AG09309 (cell line): ENCODE measurements around the gene BNC2.
"Not testable (repeated sequence)": the region's sequence is repeated elsewhere in the genome, so short reads cannot be mapped to it uniquely, and the experiment has no call there.

Experiments
- DNase-seq: peaks from one replicate; pipeline ENCODE4 v3.0.0-alpha.2; 2010; ENCODE audit warnings: low read depth
- H3K4me3 ChIP-seq: 2 replicates; pipeline ENCODE4 v1.5.1; 2011; ENCODE audit warnings: mild to moderate bottlenecking, low read depth, low read length, moderate library complexity; ENCODE audit not compliant: control insufficient read depth
- TF ChIP-seq, protein P1 (sequence below): IDR thresholded peaks from 2 replicates; pipeline ENCODE4 v1.5.1; 2011; ENCODE audit warnings: mild to moderate bottlenecking, low read depth, low read length, inconsistent platforms; ENCODE audit not compliant: insufficient read depth, control insufficient read depth; ENCODE audit errors: missing control alignments

Gene BNC2

DNA sequence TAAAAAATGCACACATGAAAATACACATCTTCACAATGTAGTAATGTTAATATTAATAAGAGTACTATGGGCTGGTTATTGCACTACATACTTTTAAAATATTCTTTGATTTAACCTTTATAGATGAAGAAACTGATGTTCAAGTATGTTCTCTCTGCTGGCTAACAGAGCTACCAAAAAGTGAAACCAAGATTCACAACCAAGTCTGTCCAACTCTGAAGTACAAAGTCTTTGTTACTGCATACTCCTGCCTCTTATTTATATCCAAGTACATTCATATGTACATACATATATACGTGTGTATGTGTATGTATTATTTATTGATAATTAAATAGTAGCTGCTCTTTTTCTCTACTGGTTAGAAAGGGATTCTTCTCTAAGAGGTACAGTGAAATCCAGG lies 325.6 kb downstream of the BNC2 start:
- TF ChIP-seq, protein P1, sequence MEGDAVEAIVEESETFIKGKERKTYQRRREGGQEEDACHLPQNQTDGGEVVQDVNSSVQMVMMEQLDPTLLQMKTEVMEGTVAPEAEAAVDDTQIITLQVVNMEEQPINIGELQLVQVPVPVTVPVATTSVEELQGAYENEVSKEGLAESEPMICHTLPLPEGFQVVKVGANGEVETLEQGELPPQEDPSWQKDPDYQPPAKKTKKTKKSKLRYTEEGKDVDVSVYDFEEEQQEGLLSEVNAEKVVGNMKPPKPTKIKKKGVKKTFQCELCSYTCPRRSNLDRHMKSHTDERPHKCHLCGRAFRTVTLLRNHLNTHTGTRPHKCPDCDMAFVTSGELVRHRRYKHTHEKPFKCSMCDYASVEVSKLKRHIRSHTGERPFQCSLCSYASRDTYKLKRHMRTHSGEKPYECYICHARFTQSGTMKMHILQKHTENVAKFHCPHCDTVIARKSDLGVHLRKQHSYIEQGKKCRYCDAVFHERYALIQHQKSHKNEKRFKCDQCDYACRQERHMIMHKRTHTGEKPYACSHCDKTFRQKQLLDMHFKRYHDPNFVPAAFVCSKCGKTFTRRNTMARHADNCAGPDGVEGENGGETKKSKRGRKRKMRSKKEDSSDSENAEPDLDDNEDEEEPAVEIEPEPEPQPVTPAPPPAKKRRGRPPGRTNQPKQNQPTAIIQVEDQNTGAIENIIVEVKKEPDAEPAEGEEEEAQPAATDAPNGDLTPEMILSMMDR: no peak

DNA sequence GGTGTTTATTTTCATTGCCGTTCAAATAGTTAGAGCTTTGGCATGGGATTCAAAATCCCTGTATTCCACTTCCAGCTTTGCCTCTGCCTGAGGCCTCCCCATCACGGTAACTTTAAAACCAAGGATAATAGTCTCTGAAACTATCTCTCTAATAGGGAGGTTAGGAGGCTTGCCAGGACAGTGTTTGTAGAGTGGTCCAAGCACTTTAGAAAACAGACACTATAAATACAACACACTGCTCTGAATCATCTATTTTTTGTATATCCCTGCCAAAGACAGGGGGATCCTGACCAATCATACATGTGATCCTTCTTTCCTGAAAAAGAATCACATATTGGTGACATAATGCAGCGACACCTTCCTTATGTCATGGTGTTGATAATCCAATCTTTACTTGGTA lies 326.8 kb downstream of the BNC2 start:
- H3K4me3 ChIP-seq: no peak overlapping the region
- TF ChIP-seq, protein P1: no peak
- no peak for DNase-seq

More for the DNA sequence above, 325.6 kb downstream of the BNC2 start:
- DNase-seq: no peak
- no peak overlapping the region for H3K4me3 ChIP-seq

DNA sequence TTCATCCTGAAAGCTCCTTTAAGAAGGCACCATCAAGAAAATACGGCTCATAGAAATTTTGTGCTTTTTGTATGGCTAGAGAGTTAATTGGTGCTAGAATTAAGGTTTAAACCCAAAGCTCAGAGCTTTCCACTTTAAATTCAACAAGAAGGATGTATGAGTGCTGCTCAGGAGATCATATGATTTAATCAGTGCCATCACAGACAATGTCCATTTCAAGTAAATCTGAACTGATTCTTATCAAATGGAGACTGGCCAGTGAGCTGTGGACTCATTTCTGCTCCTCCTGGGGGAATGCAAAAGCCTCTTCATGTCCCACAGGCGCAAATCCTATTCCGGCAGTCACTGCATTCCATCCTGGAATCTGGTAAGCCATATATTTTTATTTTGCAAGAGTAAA lies 327.2 kb downstream of the BNC2 start:
- TF ChIP-seq, protein P1: no peak
- no peak for DNase-seq
- no peak overlapping the region for H3K4me3 ChIP-seq

DNA sequence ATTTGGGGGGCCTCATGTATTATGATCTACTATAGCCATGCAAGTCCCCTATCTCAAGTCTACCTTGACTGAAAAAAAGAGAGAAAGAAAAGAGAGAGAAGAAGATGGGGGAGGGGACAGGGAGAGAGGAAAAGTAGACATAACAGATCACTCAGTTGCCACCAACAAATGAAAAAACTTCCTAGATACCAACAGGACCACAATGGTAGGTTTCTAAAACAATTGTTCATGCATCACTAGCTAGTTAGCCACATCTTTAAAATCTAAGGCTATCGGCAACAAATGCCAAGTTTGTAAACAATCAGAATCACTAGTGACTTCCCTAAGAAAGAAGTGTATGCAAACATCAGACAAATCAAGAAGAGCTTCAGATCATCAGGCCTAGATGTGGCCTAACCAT lies 328.2 kb downstream of the BNC2 start:
- no peak for DNase-seq
- no peak overlapping the region for H3K4me3 ChIP-seq

DNA sequence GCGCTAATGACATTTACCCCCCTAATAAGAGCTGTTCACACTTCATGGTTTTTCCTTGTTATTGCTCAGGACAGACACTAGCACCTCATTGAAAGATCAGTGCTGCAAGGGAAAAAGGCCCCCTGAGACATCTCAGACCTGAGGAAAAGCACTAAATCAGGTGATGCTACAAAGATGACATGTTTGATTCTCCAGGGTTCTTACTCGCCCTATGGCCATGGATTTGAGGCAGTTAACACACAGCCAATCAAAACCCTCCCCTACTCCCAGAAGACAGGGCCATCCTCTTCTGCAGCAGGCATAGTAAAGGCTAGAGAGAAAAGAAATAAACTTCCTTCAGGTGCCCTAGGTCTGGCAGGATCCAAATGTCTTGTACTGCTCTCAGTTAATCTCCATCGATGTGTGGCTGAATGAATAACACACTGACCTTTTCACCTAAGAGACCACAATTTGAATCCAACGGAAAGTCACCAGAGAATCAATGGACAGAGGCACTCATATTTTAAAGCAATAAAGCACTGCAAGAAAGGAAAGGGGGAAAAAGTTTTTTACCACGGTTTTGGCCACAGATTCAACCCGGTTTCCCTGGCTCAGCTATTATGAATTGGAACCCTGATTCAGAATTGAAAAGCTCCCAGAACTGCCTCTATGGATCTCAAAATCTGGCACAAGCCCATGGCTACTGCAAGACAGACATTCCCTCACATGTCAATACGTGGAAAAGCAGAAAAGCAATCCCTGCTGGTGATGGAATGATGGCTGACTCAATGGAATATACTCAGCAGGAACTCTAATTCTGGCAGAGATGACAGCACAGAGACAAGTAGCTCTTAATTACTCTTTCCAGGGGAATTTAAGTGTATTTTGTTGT lies 329.5 kb downstream of the BNC2 start:
- TF ChIP-seq, protein P1: no peak
- no peak for DNase-seq
- H3K4me3 ChIP-seq: no peak overlapping the region

More for the DNA sequence above, 328.2 kb downstream of the BNC2 start:
- TF ChIP-seq, protein P1: no peak

DNA sequence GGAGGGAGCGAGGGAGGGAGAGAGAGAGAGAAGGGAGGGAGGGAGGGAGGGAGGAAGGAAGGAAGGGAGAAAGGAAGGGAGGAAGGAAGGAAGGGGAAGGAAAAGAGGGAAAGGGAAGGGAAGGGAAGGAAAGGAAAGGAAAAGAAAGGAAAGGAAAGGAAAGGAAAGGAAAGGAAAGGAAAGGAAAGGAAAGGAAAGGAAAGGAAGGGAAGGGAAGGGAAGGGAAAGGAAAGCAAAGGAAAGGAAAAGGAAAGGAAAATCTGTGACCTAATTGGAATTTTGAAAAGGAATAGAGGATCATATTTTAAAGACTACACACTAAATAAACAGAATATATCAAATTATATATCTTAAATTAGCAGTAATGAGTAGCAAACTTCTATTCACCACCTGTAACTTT lies 330.8 kb downstream of the BNC2 start:
- DNase-seq, H3K4me3 ChIP-seq: not testable (repeated sequence)

DNA sequence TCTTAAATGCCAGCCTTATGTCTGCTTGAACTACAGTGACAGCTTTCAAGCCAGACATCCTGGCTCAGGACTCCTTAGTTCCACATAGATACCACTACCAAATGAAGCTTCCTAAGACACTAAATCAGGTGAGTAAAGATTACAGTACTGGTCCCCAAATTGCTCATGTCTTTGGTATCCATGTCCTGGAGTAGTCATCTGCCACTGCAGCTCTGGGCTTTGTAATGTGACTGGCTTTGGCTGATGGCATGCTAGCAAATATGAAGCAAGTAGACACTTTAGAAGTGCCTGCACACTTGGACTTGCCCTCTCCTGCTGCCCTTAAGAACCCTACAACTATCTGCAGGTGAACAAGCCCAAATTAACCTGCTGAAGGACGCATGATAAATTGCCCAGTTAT lies 334.9 kb downstream of the BNC2 start:
- TF ChIP-seq, protein P1: no peak
- H3K4me3 ChIP-seq: no peak overlapping the region
- DNase-seq: no peak
